Measurements from ENCODE around the gene PLCD4.

DNA sequence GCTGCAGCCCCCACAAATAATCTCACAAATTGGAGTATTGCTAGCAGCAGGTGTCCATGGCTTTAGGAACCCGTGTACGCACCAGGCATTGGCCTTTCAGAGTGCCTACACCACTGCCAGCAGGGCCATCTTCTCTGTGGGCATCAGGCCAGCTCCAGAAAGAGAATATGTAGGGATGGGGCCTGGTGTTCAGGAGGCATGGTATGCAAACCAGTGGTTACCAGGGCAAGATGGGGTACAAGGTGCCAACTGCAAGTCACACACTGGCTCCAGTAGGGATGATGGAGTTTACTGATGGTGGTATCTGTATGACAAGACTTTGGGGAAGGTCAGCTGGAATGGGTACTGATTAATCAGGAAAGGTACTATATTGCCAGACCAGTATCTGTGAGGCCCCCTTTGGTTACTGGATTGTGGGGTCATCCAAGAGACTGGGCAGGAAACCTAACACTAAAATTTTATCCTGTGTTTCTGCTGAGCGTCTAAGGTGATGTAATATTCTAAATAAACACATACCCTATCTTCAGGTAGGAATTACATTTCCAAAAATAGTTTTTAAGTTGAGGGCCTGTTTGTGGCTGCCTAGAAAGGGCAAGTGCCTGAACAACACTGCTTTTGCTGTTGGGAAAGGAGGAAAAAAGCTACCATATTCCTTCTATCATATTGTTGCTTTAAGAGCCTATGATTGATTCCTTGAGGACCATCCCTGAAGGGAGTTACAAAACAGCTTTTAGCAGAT, 30.0 kb upstream of the PLCD4 start:
- TF ChIP-seq, protein P1, sequence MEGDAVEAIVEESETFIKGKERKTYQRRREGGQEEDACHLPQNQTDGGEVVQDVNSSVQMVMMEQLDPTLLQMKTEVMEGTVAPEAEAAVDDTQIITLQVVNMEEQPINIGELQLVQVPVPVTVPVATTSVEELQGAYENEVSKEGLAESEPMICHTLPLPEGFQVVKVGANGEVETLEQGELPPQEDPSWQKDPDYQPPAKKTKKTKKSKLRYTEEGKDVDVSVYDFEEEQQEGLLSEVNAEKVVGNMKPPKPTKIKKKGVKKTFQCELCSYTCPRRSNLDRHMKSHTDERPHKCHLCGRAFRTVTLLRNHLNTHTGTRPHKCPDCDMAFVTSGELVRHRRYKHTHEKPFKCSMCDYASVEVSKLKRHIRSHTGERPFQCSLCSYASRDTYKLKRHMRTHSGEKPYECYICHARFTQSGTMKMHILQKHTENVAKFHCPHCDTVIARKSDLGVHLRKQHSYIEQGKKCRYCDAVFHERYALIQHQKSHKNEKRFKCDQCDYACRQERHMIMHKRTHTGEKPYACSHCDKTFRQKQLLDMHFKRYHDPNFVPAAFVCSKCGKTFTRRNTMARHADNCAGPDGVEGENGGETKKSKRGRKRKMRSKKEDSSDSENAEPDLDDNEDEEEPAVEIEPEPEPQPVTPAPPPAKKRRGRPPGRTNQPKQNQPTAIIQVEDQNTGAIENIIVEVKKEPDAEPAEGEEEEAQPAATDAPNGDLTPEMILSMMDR (IDR thresholded peaks at IDR 0.05; ENCODE audit: borderline replicate concordance, extremely low read depth, low read length, poor library complexity, severe bottlenecking): no peak
- no peak for TF ChIP-seq EZH2 (IDR thresholded peaks at IDR 0.05; ENCODE audit: borderline replicate concordance, low read depth, low read length, severe bottlenecking)
